Skin of body (tissue), 2 donors: ENCODE measurements around the gene BCAR3. TPM values are rescaled to one million over a fixed set of nuclear protein-coding genes. Genes with fewer than 3 reads are reported as not detected.

Experiments used
- DNase-seq: peaks from one replicate; lab custom pipeline; 2025; lab: John Stamatoyannopoulos, UW
- total RNA-seq: library from RNA; depleted of rRNA; stranded (reverse); fragments of >200 nt; gene quantifications from one replicate; pipeline ENCODE4 v1.2.3, GENCODE V29; 2014

The BCAR3 gene
- total RNA-seq, result 14.2 TPM

DNA sequence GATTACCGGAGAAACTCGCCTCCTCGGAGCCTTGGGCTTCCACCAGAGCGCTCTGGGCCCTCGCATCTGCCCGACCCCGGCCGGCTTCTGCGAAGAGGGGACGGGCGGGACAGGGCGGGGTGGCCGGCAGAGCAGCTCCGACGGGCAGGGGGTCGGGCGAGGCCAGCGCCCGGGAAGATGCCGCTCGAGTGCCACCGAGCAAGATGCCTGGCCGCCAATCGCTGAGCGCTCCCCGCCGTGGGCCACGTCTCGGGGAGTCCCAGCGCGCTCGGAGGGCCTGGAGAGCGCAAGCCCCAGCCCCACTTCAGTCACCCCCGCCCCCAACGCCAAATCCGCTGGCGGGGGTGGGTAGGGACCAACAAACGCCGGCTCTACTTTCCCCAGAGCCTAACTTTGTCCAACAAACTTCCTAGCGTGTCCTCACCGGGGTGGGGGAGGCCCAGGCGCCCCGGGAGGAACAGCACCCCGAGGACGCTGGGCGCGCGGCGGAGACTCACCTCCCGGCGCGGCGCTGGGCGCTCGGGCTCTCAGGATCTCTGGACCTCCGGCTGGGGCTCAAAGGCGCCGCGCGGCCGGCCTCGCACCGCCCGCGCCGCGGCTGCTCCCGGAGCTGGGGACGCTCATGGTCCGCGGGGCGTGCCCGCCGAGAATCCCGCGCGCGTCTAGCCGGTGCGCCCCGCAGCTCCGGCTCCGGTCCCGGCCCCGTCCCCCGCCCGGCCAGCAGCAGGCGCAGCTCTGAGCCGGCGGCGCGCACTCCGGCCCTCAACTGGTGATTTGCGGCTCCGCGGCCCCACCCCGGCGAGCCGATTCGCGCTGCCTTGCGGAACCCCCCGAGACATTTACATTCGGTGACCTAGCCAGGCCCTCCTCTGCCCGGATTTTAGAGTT, at the start of gene BCAR3:
Gene BCAR3, minus strand, starts transcription at position 737 of the 888 bp plus-strand sequence. CDS start 6,907 bp downstream, outside the sequence.
- no peak for DNase-seq

DNA sequence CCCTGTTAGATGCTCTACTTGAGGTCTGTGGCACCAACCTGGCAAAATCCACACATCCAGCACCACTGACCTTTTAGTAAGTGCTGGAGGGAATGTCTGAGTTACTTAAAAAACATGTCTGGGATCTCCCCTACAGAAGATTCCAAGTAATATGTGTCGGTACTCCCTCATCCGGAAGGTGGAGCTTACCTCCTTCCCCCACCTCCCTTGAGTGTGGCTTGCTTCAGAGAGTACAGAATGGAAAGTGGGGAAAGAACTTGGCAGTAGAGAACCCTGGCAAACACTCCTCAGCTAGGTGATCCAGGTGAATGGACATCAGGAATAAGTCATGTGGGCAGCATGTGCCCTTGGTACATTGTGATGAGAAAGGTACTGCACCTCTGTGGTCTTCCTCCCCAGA, 49.0 kb upstream of the BCAR3 start:
- no peak for DNase-seq

DNA sequence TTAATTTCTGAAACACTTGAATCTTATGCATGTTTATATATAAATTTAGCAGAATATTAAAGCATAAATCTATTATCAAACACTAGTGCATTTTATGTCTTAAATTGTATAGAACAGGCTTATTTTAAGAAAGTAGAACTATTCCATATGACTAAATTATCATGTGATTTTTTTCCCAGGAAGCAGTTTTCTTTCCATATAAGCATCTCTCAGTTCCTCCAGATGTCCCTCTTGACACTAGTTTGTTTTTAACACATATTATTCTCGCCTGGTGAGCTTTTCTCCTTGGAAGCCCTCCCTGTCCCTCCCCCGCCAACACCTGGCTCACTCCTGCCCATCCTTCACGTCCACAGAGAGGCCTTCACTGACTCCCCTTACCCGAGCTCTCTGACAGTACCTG, 48.3 kb upstream of the BCAR3 start:
- DNase-seq, result no peak

DNA sequence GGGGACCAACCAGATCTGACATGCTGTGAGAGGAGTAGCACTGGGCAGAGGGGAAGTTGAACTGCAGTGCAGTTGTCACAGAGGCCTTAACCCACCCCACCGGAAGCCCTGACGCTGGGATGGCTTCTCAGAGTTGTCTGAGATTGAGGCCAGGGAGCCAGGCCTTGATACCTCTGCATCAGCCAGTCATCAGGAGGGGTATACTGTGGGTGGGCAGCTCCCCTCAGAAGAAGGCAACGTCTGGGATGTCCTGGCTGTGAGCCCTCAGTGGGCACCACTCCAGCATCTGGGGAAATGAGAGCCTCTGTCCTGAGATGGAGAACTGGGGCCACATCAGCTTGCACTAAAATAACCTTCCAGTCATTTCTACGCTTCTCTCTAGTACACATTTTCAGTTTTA, 47.9 kb upstream of the BCAR3 start:
- no peak for DNase-seq

DNA sequence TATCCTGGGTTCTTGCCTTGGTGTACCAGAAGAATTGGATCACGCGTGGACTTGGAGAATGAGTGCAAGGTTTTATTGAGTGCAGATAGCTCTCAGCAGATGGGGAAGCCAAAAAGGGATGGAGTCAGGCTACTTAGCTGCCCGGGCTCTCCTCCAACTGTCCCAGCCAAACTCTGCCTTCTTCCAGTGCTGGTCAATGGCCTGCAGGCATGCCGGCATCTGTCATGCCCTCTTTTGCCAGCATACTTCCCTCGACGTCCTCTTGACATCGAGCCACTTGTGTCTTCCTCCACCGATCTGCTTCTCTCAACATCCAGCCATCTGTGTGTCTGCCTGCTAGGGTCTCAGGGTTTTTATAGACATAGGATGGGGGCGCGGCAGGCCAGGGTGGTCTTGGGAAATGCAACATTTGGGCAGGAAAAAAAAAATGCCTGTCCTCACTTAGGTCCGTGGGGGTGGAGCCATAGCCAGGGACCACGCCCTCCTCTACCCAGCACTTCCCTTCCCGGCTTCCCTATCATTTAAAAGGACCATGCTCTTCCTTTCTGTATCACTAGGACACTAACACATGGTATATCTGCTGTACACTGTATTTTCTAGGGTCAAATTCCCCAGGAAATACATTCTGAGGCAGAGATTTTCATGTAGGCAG, 47.0 kb upstream of the BCAR3 start:
- DNase-seq, result no peak

DNA sequence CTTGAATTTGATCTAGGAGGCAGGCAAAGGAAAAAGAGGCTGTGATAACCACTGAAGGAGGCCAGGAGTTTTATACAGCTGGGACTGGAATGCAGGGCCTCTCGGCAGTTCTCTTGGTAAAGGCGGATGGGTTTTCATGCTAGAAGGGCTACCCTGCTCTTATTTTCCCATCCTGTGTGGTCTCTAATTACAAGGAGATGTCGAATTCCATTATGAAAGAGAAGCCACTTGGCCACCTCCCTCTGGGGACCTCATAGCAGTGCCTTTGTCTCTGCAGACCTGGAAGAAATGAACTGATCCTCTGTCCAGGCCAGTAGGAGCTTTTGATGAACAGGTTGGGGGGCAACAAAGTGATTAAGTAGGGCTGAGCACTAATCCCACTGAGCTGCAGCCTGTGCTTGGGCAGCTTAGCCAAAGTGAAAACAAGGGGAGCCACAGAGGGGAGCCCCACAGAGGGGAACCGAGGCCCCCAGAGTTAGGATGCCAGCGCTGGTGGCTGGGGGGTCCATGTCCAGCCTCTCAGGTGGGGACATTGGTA, 42.2 kb upstream of the BCAR3 start:
- DNase-seq, result no peak

DNA sequence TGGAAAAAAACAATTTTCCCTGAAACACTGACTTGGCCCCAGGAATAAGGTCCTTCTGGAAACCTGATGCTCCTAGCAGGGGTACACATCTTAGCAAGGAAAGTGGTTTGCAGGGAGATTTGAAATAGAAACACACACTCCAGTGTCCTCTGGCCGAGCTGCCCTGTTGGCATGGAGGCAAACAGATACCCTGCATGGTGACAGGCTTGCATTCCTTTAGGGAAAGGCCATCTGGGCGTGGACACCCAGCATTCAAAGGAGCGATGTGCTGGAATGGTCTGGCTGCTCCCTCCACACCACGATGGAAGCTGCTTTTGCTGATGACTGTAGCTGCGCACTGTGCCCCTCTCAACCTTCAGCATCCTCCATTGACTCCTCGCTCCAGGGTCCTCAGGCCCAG, 41.5 kb upstream of the BCAR3 start:
- no peak for DNase-seq

DNA sequence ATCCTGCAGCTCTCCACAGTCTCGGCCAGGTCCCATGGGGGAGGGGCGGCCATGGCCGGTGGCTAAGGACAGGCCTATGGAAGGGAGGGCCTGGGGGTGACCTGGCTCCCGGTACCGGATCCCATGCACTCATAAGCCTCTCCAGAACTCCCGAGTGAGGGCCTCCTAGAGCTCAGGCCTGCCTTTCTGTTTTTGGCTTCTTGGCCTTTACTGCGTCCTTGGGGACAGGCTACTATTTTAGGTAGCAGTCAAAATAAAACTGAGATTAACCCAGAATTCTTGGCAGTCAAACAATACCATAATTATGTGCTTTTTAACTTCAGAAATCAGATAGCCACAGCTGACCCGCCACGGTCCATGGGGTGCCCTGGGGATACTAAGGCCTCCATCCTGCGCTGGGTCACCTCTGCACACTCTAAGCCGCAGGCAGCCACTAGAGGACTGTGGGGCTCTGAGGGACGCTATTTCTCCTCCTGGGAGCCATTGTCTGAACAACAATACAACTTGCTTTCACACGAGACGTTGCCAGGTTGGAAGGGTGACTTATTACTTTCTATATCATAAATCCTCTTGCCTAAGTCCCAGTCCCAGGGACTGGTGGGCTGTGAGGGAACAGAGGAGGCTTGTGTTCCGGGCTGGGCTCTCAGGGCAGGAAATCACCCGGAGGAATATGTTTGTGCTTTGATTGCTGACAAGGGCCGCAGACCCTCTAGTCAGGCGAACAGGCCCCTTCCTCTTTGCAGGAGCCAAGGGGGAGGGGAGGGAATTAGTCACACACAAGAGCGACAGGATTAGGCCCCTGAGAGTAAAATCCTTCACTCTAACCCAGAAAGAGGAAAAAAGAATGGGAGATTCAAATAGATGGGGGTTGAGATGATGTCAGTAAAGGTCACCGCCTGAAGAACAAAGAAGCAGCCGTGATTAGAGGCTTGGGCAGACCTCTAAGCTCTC, 40.7 kb upstream of the BCAR3 start:
- peak; percentile 27 for DNase-seq

DNA sequence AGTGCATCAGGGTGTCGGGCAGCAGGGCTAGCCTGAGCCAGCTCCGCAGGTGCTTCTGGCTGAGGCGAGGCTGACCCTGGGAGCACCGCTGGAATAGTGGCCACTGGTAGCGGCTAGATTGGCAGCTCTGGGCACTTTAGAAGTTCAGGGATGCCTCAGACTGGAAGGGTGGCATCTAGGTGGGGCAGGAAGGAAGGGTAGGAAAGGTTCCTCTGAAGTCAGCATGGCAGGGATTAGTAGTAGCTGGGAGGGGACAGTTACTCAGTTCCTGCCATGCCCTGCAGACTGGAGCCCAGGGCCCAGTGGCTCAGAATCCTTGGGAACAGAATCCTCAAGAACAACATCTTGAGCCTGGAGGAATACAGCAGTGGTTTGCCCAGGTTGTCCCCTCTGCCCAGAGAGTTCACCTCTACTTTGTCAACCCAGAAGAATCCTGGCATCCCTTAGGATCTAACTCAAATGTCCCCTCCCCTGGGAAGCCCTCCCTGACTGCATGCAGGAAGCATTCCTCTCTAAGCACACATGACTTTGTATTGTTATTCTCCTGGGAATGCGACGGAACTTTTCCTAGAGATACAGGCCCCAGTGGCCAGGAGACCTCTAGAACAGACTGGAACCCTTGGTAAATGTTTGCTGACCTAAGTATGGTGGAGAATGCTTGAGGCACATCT, 39.5 kb upstream of the BCAR3 start:
- DNase-seq, result no peak

DNA sequence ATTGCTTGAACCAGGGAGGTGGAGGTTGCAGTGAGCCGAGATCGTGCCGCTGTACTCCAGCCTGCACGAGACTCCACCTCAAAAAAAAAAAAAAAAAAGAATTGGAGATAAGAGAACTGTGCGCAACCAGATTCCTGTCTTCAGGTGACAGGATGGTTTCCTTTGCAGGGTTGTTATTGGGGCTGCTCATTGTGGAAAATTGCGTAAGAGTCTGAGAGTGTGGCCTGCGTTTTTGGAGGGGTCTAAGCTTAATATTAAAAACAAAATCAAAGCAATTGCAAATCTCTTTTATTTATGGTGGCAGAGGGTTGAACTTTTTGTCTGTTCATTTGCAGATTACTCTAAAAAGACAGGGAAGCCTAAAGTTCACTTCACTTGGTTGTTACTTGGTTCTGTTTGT, 36.0 kb upstream of the BCAR3 start:
- DNase-seq, result no peak

DNA sequence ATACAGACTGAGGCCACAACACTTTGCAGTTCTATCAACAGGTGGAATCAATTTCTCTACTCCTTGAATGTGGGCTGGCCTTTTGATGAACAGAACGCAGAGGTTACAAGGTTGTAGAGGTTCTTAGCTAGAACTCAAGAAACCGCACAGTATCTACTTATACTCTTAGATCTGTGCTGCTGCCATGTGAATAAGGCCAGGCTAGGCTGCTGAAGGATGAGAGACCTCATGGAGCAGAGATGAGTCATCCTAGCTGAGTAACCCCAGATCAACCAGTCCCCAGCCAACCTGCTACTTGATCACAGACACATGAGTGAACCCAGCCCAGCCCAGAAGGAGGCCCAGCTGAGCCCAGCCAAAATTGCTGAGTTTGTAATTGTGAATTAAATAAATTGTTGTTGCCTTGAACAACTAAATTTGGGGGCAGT, 35.3 kb upstream of the BCAR3 start:
- no peak for DNase-seq

DNA sequence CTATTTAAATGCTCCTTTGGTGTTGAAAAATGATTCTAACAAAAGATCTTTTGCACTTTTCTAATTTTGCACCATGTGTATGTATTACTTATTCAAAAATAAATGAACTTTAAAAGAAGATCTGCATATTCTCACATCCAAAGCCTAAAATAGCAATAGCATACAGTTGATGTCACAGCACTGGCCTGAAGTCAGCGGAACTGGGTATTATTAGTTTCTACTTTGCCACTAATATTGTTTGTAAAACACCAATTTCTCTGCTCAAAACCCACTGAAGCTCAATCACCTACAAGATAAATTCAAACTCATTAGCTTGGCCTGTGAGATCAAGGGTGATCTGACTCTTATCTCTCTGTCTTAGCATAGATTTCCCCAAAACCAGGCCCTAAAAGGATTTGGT, 34.5 kb upstream of the BCAR3 start:
- DNase-seq, result no peak

DNA sequence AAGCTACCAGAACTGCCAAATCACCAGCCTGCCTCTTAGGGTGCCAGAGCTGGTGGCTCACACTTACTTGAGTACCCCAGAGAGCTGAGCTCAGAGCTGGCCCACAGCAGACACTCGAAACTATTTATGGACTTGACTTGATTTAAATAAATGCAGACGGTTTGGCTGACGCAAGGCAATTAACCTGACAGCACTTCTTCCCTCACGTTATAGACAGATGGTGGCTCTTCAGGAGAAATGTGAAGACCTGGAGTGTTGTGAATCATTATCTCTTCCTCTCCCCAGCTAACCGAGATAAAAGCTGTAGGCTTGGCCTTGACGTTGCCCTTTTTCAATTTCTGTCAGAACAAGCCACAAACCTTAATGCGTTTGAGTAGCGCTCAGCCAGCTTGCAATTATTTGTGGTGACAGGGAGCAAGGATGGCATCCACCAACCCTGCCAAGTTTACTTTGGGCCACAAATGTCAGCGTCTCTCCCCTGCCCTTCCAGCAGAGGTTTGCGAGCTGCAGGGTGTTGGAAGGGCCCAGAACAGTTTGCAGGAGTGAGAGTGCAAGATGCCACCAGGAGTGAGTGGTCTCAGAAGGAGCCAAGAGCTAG, 34.0 kb upstream of the BCAR3 start:
- DNase-seq, result no peak

DNA sequence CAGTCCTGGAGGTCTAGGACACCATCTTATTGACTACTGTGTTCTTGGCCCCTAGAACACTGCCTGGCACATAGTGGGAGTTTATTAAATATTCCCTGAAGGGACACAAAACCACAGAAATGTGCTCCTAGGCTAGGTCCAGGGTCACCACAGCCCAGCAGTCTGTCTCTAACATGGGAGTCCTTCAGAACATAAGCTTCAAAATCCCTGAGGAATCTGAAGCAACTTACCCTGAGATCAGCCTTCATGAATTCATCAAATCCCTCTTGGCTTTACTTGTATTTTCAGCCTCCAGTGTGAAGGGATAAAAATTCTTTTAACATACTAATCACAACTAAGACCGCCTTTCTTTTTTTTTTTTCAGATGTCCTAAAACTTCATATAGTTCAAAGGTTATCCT, 32.7 kb upstream of the BCAR3 start:
- no peak for DNase-seq

DNA sequence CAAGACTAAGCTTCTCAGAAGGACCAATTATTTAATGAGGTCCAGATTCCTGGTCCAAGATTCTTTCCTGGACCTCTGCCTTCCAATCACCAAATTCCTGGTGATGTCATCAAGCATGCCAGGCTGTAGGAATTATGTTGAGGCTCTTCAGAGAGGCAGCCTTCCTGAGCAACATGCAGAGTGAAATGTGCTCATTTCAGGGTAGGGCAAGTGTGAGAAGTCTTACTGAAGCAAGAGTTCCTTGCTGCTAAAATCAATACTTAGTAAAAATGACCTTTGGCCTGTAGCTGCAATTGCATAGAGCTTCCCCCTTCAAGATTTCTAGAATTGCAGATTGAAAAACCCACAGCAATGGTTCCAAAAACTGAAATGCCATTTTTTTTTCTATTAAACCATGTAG, 31.7 kb upstream of the BCAR3 start:
- no peak for DNase-seq

DNA sequence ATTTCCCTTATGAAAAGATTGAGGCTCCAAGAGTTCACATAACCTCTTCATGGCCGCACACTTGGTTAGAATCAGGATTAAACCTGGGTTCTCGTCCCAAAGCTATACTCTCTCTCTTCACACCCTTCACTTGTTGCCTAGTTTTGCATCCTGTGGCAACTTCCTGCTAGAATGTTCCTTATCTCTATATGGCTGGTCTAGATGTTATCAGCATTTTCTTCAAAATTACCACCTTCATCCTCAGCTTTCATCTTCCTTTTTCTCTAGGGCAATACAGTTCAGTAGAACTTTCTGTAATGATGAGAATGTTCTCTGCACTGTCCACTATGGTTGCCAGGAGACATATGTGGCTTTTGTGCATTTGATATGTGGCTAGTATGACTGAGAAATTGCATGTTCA, 31.1 kb upstream of the BCAR3 start:
- no peak for DNase-seq

DNA sequence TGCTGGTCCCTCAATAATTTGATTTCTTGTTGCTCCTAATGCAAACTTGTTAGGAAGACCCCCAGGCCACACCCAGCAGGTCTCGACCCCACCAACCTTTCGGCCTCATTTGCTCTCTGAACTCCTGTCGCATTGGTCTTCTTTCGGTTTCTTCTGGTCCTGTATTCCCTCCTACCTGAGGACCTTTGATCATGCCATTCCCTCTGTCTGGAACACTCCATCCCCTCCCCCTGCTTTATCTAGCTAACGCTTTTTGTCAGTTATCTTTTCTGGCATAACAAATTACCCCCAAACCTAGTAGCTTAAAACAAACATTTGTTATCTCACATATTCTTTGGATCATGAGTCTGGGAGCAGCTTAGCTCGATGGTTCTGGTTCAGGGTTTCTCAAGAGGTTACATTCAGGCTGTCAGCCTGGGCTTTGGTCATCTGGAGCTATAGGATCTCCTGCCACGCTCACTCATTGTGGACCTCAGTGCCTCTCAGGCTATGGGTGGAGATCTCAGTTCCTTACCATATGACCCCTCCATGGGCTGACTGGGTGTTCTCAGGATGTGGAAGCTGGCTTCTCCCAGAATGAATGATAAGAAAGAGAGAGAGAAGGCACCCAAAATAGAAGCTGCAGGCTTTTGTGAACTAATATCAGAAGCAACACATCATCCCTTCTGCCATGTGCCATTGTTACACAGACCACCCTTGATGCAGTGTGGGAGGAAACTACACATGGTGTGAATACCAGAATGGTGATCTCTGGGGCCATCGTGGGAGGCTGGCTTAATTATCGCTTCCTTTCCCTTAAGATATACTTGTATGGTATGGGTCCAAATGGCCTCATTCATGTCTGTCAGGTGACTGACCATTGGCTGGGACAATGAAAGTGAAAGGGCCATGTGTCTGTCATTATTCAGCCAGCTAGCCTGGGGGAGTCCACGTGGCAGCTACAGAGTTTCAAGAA, 29.1 kb upstream of the BCAR3 start:
- no peak for DNase-seq

DNA sequence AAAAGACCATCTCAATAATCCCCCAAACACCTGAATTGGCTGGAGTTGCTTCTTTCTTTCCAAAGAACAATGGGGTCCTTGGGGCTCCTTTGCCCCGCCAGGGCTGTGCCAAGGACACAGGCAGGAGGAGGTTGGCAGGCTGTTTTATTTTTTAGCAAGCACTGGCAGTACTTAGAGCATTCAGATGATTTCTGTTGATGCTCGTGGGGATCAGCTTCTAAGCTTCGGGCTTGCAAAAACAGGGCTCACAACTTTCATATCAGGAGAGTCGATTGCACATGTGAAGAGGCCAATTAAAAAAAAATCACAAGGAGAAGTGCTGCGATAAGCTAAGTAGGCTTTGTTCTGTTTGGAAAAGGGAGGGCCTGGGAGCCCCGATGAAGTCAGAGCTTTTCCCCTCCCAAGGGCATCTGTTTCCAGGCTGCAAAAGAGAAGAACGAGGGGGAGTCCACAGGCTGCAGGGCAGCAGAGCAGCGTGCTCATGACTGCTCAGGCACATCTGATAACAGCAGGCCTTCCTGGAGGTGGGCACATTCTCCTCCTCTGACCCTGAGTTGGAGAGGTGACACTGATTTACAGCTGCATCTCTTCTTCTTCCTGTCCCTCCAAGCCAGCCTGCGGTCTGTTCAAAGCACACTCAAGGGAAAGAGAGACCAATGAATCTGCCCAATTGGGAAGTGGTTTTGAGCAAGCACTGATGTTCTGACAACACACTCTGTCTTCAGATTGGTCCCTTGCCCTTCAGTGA, 27.3 kb upstream of the BCAR3 start:
- peak; percentile 13 for DNase-seq

DNA sequence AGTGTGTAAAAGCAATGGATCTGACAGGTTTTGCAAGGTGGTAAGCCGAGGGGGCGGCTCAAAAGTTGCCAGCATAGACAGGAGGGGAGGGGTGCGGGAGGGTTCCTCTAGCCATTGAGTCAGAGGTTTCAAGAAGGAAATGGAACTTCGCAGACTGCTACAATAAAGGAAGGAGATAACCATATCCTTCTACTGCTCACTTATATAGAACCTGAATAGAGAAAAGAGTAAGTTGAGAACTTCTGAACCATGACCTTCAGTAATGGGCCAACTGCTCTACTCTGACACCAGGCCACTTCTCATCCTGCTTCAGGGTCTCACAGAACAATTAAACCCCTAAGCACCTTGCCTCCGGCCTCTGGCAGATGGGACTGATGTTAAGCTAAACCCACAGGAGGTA, 26.3 kb upstream of the BCAR3 start:
- no peak for DNase-seq
